Cardiac fibroblast (primary cell): ENCODE measurements around the gene CSF1R.
A peak's percentile ranks its signal among the peaks of the same experiment; 100 is the strongest.

Source experiments
- DNase-seq, 2 donors: peaks; one replicate each; pipeline versions ENCODE4 v3.0.0 to v3.0.0-alpha.2; 2010; ENCODE audit warnings: low read depth in 2 of 2
- H3K4me3 ChIP-seq, 2 donors: replicated peaks in 1 of 2; 1 replicate in 1 of 2; 2 replicates in 1 of 2; pipeline ENCODE4 v1.5.1; 2011; ENCODE audit warnings: low read depth in 2 of 2, low read length in 2 of 2, mild to moderate bottlenecking in 2 of 2, moderate library complexity in 1 of 2
- CTCF ChIP-seq: IDR thresholded peaks from one replicate; pipeline ENCODE4 v1.5.1; 2011; ENCODE audit warnings: low read depth, mild to moderate bottlenecking, low read length, inconsistent platforms

CSF1R gene

DNA sequence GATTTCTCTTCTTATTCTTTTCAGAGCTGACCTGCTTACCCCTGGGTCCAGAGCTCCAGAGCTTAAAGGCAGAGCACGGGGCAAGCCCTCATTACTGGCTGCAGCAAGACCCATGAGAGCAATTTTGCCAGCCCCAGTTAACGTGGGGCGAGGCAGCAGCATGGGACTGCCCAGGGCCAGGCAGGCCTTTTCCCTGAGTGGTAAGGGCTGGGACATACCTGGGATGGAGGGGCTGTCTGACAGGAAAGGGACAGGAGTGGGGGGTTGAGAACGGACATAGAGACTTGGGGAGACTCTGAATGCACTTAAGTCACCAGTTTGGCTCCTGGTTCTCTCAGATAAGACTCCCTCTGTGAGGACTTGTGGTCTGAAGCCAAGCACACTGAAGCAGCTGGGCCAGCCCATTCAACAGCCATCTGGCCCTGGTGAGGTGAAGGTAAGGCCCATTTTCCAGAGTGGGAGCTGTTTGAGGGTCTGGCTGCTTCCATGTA, 59.6 kb downstream of the CSF1R start:
- TF ChIP-seq CTCF, result no peak

DNA sequence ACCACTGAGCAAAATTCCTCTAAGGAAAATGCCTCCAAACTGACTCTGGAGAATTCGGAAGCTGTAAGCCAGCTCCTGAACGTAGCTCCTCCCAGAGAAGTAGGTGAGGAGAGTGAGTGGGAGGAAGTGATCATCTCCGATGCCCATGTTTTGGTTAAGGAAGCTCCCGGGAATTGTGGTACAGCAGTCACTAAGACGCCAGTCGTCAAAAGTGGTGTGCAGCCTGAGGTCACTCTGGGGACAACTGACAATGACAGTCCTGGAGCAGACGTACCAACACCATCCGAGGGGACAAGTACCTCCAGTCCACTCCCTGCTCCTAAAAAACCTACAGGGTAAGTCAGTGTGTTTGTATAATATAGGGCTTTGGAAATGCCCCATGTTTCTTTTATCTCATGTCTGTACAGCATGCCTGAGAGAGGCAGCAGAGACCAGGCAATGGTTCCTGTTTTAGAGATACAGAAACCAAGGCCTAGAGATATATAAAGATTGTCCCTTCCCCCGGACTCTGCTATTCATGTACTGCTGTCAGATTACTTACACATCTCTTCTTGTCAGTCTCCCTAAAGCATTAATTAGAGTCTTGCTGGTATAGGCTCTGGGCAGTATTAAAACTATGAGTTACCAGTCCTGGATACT, 61.9 kb downstream of the CSF1R start:
- peak in 1 of 2 donors; percentile 39 for DNase-seq
- no peak for TF ChIP-seq CTCF
- no peak overlapping the region for H3K4me3 ChIP-seq

More for the DNA sequence above, 59.6 kb downstream of the CSF1R start:
- no peak overlapping the region for H3K4me3 ChIP-seq
- DNase-seq, result no peak

DNA sequence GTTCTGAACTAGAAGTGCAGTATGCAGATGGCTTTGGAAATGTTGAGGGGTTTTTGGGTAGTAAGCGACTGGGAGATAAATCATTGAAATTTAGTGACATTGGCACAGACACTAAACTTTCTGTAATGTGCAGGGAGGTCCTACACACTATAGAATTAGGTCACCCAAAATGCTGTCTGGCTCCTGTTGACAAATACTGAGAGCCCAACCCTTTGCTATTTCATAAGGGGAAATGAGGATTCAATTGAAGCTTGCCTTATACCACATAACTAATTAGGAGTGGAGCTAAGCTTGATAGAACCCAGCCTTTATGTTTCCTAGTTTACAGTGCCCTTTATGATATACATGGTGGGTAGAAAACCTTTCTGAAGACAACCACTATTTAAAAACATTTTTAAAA, 63.2 kb downstream of the CSF1R start:
- TF ChIP-seq CTCF, result no peak
- DNase-seq, result no peak
- H3K4me3 ChIP-seq, result no peak overlapping the region

- no peak for TF ChIP-seq CTCF
- H3K4me3 ChIP-seq, result no peak overlapping the region
- DNase-seq, result no peak
Measured at GRCh38 chr5:150022681-150023080, 63.7 kb downstream of the CSF1R start.

DNA sequence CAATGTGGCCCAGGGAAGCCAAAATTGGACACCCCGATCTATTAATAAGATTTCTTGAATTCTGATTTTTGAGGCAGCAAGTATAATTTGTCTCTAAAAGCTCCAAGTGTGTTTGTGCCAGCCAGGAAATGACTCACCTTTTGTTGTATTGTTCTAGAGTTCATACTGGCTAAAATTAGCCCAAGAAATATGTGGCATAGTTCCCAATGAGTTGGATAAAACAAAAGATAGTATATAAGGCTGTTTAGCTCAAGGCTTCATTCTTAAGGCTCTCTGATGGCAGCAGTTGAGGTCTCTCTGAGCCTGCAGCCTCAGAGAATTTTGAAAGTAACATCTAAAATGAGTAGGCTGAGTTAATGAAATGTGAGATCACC, 64.2 kb downstream of the CSF1R start:
- no peak overlapping the region for H3K4me3 ChIP-seq
- DNase-seq, result peak; percentile 93 to 94
- no peak for TF ChIP-seq CTCF

DNA sequence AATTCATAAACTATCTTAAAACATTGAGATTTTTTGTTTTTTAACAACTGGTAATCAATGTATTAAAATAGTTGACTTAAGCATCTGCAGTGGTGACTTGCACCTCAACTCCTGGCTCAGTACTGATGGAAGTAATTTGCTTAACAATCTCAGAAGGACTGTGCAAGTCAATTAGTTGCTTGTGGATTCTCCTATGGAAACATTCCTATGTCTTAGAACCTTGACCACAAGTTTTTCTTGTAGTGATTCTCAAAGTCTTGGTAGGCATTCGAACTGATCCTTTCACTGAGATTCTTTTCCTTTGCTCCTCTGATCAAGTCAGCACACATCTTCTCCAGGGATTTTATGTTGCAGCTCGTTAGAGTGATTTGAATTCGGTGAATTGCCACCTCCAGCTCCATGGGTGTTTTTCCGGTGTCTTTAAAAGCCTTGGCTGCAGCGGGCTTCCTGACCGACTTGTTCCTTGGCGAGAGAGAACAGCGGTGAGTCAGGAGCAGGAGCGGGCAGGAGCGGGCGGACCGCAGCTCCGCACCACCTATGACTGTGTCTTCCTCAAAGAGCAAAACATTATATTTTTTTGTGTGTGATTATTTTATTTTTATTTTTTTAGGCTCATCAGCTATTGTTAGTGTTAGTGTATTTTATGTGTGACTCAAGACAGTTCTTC, 64.7 kb downstream of the CSF1R start:
- no peak overlapping the region for H3K4me3 ChIP-seq
- TF ChIP-seq CTCF, result no peak
- peak; percentile 62 to 80 for DNase-seq
